K562 (cell line): Measurements from ENCODE around the gene SCN5A. TPM values are rescaled to one million over a fixed set of nuclear protein-coding genes. Genes with fewer than 3 reads are reported as not detected.

Experiments used
- ARID2 ChIP-seq: fragments of 450-650 bp; IDR thresholded peaks from 2 replicates; pipeline ENCODE4 v1.6.1; 2017; ENCODE audit warnings: antibody characterized with exemption, mild to moderate bottlenecking
- BMI1 ChIP-seq: fragments of 150-350 bp; IDR thresholded peaks from 2 replicates; pipeline ENCODE4 v1.6.1; 2014; ENCODE audit warnings: low read length
- BRF1 ChIP-seq: IDR thresholded peaks from 3 replicates; pipeline ENCODE4 v1.6.1; 2011; ENCODE audit warnings: borderline replicate concordance, mild to moderate bottlenecking; ENCODE audit not compliant: insufficient read length; ENCODE audit errors: extremely low read depth
- C11orf30 ChIP-seq: fragments of 450-650 bp; IDR thresholded peaks from 2 replicates; pipeline ENCODE4 v1.6.1; 2016; ENCODE audit warnings: low read depth, mild to moderate bottlenecking
- CXXC5 ChIP-seq: fragments of 250-450 bp; sonication (Bioruptor Pico); IDR thresholded peaks from 2 replicates; pipeline ENCODE4 v1.8.0; 2022; ENCODE audit warnings: inconsistent platforms, mild to moderate bottlenecking, moderate library complexity
- DACH1 ChIP-seq: fragments of 450-650 bp; IDR thresholded peaks from 2 replicates; pipeline ENCODE4 v1.6.1; 2018; ENCODE audit not compliant: partially characterized antibody
- ELF2 ChIP-seq: fragments of 250-450 bp; sonication (Bioruptor Pico); IDR thresholded peaks from 2 replicates; pipeline ENCODE4 v1.5.0; 2021; ENCODE audit warnings: mild to moderate bottlenecking
- ESRRB ChIP-seq: fragments of 250-450 bp; sonication (Bioruptor Pico); IDR thresholded peaks from 2 replicates; pipeline ENCODE4 v1.5.0; 2020; ENCODE audit warnings: mild to moderate bottlenecking, moderate library complexity, borderline replicate concordance
- KLF10 ChIP-seq: fragments of 250-450 bp; sonication (Bioruptor Pico); IDR thresholded peaks from 2 replicates; pipeline ENCODE4 v1.6.1; 2021; ENCODE audit warnings: matching md5 sums
- MAFG ChIP-seq: fragments of 450-650 bp; conservative IDR thresholded peaks from 2 replicates; pipeline ENCODE4 v1.6.1; 2016; ENCODE audit warnings: missing genetic modification characterization, missing compliant biosample characterization
- MYNN ChIP-seq, 2 experiments: sonication (generic); formaldehyde crosslinking in 1 of 2; IDR thresholded peaks; 2 replicates each; pipeline versions ENCODE4 v1.5.0 to v1.6.1; 2016 to 2020; ENCODE audit warnings: antibody characterized with exemption in 1 of 2, missing genetic modification reagents in 1 of 2
- SIRT6 ChIP-seq: IDR thresholded peaks from one replicate; pipeline ENCODE4 v1.6.1; 2012; ENCODE audit warnings: low read depth, mild to moderate bottlenecking, control low read depth, inconsistent platforms, low read length, moderate library complexity
- SMAD4 ChIP-seq: fragments of 250-450 bp; sonication (Bioruptor Pico); conservative IDR thresholded peaks from 2 replicates; pipeline ENCODE4 v1.8.0; 2021; ENCODE audit warnings: inconsistent platforms, mild to moderate bottlenecking, moderate library complexity
- TAF15 ChIP-seq: fragments of 200-400 bp; formaldehyde crosslinking; IDR thresholded peaks from 2 replicates; pipeline ENCODE4 v1.6.1; 2017; ENCODE audit warnings: mild to moderate bottlenecking, low read depth, low read length, moderate library complexity
- ZFX ChIP-seq: sonication (generic); formaldehyde crosslinking; IDR thresholded peaks from 2 replicates; pipeline ENCODE4 v1.8.0; 2022; ENCODE audit warnings: mild to moderate bottlenecking, missing genetic modification reagents, moderate library complexity
- ZNF253 ChIP-seq: fragments of 250-450 bp; sonication (Bioruptor Pico); conservative IDR thresholded peaks from 2 replicates; pipeline ENCODE4 v1.6.1; 2021; ENCODE audit warnings: mild to moderate bottlenecking
- ZNF41 ChIP-seq: fragments of 250-450 bp; sonication (Bioruptor Pico); conservative IDR thresholded peaks from 2 replicates; pipeline ENCODE4 v1.4.0; 2020; ENCODE audit warnings: mild to moderate bottlenecking
- ZNF444 ChIP-seq: fragments of 250-450 bp; sonication (Bioruptor Pico); IDR thresholded peaks from 2 replicates; pipeline ENCODE4 v1.4.0; 2020; ENCODE audit warnings: mild to moderate bottlenecking, moderate library complexity
- ZNF445 ChIP-seq: fragments of 250-450 bp; sonication (Bioruptor Pico); IDR thresholded peaks from 2 replicates; pipeline ENCODE4 v1.4.0; 2020; ENCODE audit warnings: low read depth, mild to moderate bottlenecking, moderate library complexity
- polyA plus RNA-seq, 8 experiments: library from polyadenylated mRNA; depleted of rRNA in 4 of 8; stranded (reverse) in 5 of 8; unstranded in 3 of 8; fragments of >200 nt; fragmentation: Nextera tagmentation in 2 of 8; fragmentation: Illumina TruSeq in 1 of 8; extraction: Ambion mirVana in 2 of 8; extraction: Trizol in 1 of 8; gene quantifications; 2 replicates each; pipeline versions ENCODE4 v1.2.1 to v1.2.3, GENCODE V29; 2011 to 2014; ENCODE audit warnings: inconsistent platforms in 1 of 8, missing spikeins in 1 of 8
- total RNA-seq, 7 experiments: library from RNA; depleted of rRNA in 6 of 7; stranded (reverse); fragments of >200 nt in 6 of 7; fragmentation: Illumina TruSeq in 2 of 7; extraction: Trizol in 2 of 7; gene quantifications; 2 replicates each; pipeline versions ENCODE4 v1.2.1 to v1.2.3, GENCODE V29; 2011 to 2021; ENCODE audit warnings: low replicate concordance in 1 of 7
- TF ChIP-seq, protein P1 (sequence below), 2 experiments: fragments of 450-650 bp in 1 of 2; sonication (generic) in 1 of 2; formaldehyde crosslinking in 1 of 2; IDR thresholded peaks in 1 of 2; conservative IDR thresholded peaks in 1 of 2; 2 replicates each; pipeline versions ENCODE4 v1.6.1 to v1.8.1; 2016 to 2023; ENCODE audit warnings: mild to moderate bottlenecking in 2 of 2, moderate library complexity in 2 of 2, inconsistent platforms in 1 of 2, missing genetic modification reagents in 1 of 2
- TF ChIP-seq, protein P2 (sequence below): sonication (generic); formaldehyde crosslinking; IDR thresholded peaks from 2 replicates; pipeline ENCODE4 v1.4.0; 2020; ENCODE audit warnings: mild to moderate bottlenecking, missing genetic modification reagents
- TF ChIP-seq, protein P3 (sequence below): sonication (generic); formaldehyde crosslinking; IDR thresholded peaks from 2 replicates; pipeline ENCODE4 v1.8.0; 2022; ENCODE audit warnings: missing genetic modification reagents, mild to moderate bottlenecking, borderline replicate concordance
- TF ChIP-seq, protein P4 (sequence below): sonication (generic); formaldehyde crosslinking; IDR thresholded peaks from 2 replicates; pipeline ENCODE4 v1.8.1; 2023; ENCODE audit warnings: mild to moderate bottlenecking, missing genetic modification reagents

Gene SCN5A
- total and polyA plus RNA-seq, 9 of the 15 experiments (the other 6 are each of a cell fraction or from before 2014, with no cell fraction given) = 0.07 to 1.4 (median 0.21) TPM; not detected in 2

DNA sequence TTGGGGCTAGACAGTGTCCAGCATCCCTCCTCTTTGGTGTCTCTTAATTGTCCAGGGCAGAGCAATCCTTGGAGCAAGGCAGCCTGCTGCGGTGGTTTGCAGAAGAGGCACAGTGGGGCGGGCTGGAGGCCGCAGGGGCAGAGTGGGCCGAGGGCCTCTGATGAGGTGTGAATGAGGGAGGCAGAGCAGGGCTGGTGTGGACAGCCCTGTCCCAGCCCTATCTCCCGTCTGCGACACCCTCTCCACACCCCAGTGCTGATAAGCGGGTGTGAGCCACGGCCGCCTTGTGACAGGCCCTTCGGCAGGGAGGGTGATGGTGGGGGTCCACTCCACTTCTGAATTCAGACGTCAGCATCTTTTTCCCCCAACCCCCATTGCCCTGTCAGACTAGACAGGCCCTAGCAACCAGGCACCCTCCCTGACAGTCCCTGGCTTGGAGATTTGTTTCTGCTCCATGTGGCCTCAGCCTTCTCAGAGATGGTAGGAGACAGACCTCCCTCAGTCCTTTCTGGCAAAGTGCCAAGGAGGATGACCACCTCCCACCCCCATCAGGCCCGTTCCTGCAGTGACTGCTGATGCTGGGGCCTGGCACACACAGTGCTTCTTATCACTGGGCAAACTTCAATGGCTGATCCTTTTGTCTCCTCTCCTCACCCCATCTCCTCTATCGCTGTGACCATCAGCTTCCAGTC is 116.1 kb downstream of the SCN5A start (continued):
- TF ChIP-seq ARID2 (no peak), C11orf30 (peak; percentile 36; the same call in 1 of the 2 replicates), ZFX (no peak), ELF2 (CRISPR knock-in tag) (no peak), BRF1 (no peak), TAF15 (no peak), ZNF41 (CRISPR knock-in tag) (no peak), ESRRB (CRISPR knock-in tag) (no peak), SMAD4 (no peak), ZNF444 (CRISPR knock-in tag) (no peak), DACH1 (no peak), KLF10 (CRISPR knock-in tag) (no peak), ZNF253 (no peak), SIRT6 (no peak), MYNN (IDR thresholded peaks at IDR 0.05) (no peak), MYNN (CRISPR knock-in tag; IDR thresholded peaks at IDR 0.05) (no peak), MAFG (tag) (peak; percentile 25; the same call in 1 of the 2 replicates), ZNF445 (no peak), CXXC5 (CRISPR knock-in tag) (0 out of 2 replicates have a peak, but pooled peaks have one; percentile 11), BMI1 (no peak)
- TF ChIP-seq, protein P1, sequence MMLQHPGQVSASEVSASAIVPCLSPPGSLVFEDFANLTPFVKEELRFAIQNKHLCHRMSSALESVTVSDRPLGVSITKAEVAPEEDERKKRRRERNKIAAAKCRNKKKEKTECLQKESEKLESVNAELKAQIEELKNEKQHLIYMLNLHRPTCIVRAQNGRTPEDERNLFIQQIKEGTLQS (IDR thresholded peaks at IDR 0.05) = no peak
- TF ChIP-seq, protein P1 (CRISPR knock-in tag; conservative IDR thresholded peaks at IDR 0.05) = no peak
- TF ChIP-seq, protein P2, sequence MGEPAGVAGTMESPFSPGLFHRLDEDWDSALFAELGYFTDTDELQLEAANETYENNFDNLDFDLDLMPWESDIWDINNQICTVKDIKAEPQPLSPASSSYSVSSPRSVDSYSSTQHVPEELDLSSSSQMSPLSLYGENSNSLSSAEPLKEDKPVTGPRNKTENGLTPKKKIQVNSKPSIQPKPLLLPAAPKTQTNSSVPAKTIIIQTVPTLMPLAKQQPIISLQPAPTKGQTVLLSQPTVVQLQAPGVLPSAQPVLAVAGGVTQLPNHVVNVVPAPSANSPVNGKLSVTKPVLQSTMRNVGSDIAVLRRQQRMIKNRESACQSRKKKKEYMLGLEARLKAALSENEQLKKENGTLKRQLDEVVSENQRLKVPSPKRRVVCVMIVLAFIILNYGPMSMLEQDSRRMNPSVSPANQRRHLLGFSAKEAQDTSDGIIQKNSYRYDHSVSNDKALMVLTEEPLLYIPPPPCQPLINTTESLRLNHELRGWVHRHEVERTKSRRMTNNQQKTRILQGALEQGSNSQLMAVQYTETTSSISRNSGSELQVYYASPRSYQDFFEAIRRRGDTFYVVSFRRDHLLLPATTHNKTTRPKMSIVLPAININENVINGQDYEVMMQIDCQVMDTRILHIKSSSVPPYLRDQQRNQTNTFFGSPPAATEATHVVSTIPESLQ = no peak
- TF ChIP-seq, protein P3, sequence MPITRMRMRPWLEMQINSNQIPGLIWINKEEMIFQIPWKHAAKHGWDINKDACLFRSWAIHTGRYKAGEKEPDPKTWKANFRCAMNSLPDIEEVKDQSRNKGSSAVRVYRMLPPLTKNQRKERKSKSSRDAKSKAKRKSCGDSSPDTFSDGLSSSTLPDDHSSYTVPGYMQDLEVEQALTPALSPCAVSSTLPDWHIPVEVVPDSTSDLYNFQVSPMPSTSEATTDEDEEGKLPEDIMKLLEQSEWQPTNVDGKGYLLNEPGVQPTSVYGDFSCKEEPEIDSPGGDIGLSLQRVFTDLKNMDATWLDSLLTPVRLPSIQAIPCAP (CRISPR knock-in tag) = no peak
- TF ChIP-seq, protein P4, sequence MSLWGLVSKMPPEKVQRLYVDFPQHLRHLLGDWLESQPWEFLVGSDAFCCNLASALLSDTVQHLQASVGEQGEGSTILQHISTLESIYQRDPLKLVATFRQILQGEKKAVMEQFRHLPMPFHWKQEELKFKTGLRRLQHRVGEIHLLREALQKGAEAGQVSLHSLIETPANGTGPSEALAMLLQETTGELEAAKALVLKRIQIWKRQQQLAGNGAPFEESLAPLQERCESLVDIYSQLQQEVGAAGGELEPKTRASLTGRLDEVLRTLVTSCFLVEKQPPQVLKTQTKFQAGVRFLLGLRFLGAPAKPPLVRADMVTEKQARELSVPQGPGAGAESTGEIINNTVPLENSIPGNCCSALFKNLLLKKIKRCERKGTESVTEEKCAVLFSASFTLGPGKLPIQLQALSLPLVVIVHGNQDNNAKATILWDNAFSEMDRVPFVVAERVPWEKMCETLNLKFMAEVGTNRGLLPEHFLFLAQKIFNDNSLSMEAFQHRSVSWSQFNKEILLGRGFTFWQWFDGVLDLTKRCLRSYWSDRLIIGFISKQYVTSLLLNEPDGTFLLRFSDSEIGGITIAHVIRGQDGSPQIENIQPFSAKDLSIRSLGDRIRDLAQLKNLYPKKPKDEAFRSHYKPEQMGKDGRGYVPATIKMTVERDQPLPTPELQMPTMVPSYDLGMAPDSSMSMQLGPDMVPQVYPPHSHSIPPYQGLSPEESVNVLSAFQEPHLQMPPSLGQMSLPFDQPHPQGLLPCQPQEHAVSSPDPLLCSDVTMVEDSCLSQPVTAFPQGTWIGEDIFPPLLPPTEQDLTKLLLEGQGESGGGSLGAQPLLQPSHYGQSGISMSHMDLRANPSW (CRISPR knock-in tag) = no peak
